ENCODE measurements around the gene KCNQ4.

The KCNQ4 gene

DNA sequence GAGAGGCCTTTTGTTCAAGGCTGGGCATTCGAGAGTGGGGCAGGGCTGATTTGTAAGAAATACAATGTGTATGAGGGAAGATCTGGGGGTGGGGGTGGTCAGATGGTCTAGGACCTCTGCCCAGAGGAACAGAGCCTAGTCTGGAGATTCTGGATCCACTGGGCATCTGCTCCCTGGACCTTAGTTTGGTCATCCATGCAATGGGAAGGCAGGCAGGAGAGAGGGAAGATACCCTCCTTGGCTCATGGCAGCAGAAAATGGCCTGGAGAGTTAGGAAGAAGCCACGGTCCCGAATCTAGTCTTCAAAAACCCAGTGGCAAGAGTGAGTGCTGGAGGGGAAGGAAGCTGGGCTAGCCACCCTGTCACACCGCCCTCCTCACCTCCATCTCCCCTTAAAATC, 39.8 kb downstream of the KCNQ4 start:
- no peak for DNase-seq

DNA sequence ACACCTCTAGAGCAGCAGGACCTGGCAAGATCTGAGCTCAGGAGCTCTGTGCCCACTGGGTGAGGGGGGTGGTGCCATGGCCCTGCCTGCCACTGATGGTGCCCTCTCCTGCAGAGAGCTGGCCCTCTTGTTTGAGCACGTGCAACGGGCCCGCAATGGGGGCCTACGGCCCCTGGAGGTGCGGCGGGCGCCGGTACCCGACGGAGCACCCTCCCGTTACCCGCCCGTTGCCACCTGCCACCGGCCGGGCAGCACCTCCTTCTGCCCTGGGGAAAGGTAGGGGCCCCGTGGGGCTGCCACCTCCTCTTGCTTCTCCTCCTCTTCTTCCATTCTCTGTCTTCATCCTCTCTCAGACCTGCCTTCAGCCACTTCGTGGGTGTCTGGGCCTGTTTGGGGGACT, 40.4 kb downstream of the KCNQ4 start:
- DNase-seq: no peak

DNA sequence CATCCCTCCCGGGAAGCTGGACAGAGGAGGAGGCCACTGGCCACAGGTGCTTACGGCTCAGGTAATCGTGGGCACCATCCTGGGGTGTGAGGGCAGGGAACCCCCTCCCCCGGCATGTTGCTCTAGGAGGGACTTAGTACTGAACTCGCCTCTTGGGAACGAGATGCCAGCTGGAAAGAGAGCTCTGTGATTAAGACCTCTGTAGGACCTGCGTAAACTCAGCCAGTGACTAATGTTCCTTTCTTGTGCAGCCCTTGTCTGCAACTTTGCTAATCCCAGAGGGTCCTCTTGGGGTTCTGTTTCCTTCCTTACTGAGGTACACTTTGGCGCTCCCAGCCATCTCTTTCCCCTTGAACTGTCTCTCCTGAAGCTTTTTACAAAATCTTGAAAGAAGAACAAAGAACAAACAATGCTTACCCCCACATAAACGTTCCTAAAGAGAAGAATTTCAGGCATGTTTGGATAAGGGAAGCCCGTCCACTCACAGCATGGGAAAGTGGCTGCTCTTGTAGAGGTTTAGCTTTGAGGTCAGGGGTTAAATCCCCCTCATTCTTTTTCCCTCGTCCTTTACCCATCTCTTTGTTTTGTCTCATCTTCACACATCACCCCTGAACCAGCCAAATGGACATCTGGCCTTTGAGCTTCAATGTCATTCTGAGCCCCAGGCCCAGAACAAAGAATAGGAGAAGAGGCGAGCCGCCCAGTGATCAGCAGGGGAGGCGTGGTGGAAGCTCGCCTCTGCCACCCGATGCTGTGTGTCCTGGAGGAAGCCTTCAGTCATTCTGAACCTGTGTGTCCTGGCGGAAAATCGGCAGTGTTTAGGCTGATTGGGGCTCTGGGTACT, 41.2 kb downstream of the KCNQ4 start:
- DNase-seq: no peak

DNA sequence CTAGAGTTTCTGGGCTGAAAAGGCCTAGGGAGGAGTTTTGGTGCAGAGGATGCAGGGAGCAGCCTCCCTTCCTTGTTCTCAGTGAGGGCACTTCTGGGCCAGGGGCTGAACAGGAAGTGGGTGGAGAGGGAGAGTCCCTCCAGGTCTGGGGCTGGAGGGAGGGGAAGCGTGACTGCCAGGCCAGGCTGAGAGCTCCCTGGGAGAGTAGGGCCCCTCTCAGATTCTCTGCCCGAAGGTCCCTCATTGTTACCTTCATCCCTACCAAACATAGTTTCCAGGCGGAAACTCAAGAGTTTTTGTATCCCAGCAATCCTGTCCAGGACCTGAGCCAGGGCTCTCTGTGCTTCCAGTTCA, 41.8 kb downstream of the KCNQ4 start:
- DNase-seq: peak; percentile 78

DNA sequence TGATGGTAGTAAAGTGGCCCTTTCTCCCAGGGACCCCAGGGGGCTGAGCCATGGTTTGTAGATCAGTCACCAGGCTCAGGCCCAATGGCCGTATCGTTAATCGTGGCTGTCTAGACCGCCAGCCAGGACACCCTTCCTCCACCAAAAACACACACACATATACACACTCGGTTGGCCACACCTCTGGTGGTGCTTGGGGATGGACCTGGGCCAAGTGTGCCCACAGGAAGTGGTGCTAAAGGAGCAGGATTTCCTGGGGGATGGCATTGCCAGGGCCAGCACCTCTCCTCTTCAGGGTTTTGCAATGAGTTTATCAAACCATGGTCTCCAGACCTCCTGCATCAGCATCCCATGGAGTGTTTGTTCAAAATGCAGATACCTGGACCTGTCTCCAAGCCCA, 42.4 kb downstream of the KCNQ4 start:
- DNase-seq: peak; percentile 96

DNA sequence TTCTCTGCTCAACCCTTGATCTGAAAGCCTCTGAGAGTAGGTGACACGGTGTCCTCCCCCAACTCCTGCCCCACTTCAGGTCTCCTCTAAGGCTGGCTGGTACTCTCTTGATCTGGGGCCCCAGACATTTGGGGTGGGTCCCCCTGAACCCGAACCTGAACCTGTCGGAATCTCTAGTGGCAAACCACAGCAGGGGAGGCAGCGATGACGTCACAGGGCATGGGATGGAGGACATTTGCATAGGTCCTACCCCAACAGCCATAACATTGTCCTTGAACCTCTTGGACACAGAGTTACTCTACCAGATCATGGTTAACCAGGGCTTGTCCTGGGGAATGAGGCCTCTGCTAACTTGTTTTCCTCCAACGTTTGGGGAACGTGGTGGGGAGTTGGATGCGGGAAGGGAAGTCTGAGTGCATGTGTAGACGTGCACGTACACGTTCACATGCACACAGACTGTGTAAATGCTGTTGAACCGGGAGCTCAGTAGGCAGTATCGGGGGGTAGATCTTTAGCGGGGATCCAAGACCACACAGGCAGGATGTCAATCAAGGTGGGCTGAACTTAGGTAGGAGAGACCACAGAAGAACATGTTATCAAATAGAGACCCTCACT, 46.2 kb downstream of the KCNQ4 start:
- DNase-seq: no peak

DNA sequence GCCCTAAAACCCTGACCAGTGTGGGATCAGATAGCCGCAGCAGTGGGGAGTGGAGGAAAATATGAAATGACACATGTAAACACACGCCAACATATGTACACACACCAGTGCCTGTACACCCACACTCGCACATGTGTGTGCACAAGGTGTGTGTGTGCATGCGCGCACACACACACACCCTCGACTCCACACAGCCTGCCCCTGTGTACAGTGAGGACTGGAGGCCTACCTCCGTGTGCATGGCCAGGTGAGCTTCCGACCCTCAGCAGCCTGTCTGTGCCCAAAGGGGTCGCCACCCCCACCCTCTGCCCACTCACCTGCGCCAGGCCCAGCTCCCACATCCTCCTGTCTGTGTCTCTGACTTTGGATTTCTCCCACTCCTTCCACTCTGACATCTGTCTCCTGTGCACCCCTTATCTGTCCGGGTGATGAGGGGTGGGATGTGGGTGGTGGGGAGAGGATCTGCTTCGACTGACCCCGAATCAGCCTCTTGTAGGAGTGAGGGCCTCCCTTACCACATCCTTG, 46.9 kb downstream of the KCNQ4 start:
- DNase-seq: no peak

DNA sequence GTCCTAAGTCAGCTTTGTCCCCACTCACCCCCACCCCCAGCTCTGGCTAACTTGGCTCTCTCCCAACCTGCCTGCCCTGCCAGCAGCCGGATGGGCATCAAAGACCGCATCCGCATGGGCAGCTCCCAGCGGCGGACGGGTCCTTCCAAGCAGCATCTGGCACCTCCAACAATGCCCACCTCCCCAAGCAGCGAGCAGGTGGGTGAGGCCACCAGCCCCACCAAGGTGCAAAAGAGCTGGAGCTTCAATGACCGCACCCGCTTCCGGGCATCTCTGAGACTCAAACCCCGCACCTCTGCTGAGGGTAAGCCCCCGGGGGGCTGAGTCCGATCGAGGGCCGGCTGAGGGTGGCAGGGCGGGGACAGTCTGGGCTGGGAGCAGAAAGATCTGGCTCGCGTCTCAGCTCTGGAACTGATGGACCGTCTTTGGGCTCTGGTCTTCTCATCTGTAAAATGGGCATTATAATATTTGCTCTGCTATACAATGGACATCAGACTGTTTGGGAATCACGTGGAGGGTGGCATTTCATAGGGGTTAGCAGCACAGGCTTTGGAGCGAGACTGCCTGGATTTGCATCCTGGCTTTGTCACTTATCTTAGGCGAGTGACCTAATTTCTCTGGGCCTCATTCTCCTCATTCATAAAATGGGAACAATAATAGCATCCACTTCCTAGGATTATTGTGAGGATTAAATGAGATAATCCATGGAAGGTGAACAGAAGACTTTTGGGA, 47.6 kb downstream of the KCNQ4 start:
- no peak for DNase-seq

DNA sequence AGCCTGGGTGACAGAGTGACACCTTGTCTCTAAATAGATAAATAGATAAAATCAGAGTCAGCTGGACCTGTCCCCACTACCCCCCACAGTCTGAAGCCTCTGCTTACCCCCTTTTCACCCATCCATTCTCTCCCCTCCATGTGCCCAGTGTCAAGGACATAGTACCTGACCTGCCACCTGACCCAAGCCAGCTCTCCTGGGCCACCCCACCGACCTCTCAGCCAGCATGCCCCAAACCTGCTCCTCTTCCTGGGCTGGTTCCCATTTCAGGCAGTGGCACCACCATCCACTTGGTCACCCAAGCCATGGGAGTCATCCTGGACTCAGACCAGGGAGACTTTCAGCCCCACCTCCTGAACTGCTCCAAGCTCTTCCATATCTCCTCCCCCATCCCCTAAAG, 50.4 kb downstream of the KCNQ4 start:
- DNase-seq: no peak

DNA sequence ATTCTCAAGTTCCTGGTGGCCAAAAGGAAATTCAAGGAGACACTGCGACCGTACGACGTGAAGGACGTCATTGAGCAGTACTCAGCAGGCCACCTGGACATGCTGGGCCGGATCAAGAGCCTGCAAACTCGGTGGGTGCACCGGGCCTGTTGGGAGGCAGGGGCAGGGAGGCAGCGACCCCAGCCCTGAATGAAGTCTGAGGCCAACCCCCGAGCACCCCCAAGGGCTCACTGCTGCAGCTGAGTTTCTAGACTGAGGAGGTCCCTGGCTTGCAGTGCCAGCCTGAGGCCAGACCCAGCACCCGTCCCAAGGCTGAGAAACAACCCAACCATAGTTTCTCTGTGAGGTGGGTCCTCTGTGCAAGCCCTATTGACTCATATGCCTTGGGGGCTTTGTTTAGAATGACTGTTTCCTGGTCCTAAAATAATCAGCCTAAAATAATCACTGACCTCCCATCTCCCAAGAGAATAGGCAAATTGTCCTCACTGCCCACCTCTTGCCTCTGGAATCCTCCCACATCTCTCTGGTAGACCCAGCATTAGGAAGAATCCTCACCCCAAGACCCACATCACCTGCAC, 51.5 kb downstream of the KCNQ4 start:
- no peak for DNase-seq

DNA sequence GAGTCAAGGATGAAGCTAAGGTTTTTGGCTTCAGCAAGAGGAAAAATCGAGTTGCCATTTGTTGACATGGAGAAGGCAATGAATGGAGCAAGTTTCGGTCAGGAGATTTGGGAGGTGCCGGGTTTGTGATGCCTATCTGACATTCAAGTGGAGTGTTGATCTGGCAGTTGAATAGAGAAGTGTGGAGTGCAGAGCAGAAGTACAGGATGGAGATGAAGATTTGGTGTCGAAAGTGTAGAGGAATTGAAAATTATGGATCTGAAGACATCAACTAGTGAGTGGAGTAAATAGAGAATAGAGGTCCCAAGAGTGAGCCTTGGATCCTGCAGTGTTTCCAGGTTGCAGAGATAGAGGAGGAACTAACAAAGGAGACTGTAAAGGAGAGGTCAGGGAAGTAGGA, 52.7 kb downstream of the KCNQ4 start:
- no peak for DNase-seq

DNA sequence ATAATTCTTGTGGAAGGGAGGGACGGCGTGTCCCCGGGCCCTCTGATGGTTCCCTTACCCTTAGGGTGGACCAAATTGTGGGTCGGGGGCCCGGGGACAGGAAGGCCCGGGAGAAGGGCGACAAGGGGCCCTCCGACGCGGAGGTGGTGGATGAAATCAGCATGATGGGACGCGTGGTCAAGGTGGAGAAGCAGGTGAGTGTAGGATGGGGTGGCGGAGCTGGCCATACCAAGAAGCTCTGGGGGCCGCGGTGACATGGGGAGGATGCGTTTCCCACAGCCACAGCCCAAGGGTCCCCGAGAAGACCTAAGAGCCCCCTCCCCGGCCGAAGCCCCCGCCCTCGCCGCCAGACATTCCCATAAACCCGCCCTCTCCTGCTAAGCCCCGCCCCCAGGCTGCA, 54.0 kb downstream of the KCNQ4 start:
- DNase-seq: no peak

DNA sequence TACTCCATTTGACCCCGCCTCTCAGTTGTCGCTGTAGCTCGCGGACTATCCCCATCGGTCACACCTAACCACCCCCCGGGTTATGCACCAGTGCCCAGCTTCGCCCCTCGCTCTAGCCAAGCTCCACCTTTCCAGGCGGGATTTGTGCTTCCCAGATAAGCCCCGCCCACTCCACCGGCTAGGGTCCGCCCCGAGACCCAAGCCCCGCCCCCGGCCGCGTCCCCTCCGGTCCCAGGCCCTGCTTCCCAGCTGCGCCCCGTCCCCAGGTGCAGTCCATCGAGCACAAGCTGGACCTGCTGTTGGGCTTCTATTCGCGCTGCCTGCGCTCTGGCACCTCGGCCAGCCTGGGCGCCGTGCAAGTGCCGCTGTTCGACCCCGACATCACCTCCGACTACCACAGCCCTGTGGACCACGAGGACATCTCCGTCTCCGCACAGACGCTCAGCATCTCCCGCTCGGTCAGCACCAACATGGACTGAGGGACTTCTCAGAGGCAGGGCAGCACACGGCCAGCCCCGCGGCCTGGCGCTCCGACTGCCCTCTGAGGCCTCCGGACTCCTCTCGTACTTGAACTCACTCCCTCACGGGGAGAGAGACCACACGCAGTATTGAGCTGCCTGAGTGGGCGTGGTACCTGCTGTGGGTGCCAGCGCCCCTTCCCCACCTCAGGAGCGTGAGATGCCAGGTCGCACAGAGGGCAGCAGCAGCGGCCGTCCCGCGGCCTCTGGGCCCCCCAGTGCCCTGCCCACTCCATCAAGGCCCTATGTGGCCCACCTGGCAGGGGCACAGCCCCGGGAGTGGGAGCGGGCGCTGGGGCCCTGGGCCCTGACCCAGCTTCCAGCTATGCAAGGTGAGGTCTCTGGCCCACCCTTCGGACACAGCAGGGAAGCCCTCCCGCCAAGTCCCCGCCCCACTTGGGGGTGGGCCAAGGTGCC, 54.7 kb downstream of the KCNQ4 start:
- no peak for DNase-seq

DNA sequence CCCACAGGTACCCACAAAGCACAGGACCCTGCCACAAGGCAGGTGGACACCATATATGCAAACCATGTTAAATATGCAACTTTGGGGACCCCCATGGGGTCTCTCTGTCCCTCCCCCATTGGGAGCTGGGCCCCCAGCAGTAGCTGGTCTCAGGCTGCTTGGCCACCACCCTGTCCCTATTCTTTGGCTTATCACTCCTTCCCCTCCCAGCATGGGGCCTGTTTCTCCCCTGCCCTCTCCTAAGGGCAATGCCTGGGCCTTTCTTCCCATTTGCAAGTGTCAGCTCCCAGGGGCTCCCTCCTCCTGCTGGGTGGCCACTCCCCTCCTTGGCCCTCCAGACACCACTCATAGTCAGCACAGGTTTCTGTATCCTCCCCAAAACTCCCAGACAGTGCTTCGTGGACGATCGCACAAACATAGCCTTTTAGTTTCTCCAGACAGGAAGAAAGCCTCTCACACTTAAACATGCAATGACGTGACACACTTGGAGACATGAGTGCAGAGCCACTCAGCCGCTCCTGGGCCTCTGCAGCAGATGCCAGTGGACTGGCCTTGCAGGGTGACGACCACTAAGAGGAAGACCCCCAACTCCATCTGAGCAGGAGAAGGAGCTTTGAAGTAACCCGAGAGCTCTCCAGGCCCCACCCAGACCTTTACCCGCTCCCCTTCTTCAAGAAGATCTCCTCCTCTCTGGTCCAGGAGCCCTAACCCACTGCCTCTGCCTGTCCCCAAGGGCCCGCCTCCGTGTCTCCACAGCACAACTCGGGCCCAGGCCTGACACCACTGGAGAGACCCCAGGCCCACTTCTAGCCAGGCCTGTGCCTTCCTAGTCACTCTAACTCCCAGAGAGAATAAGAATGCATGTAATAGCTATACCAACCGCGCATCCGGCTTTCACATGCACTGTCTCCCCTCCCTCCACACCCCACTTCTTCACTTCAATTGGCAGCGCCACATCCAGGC, 55.7 kb downstream of the KCNQ4 start:
- no peak for DNase-seq

DNA sequence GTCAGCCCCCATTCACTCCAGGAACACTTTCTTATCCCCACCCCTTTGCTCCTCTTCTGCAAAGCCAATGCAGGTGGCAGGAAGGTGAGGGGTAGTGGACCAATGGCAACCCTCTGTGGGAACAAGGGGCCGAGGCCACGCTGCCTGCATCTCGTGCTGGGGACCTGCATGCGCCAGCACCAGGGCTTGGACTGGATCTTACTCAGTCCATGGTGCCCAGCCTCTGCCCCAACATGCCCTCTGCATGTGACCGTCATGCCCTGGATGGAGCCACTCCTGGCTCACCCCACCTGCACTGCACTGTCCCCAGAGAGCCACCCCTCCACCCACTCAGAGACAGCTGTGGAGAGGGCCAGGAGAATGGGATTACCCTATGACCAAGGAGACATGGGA, 56.4 kb downstream of the KCNQ4 start:
- DNase-seq: no peak

DNA sequence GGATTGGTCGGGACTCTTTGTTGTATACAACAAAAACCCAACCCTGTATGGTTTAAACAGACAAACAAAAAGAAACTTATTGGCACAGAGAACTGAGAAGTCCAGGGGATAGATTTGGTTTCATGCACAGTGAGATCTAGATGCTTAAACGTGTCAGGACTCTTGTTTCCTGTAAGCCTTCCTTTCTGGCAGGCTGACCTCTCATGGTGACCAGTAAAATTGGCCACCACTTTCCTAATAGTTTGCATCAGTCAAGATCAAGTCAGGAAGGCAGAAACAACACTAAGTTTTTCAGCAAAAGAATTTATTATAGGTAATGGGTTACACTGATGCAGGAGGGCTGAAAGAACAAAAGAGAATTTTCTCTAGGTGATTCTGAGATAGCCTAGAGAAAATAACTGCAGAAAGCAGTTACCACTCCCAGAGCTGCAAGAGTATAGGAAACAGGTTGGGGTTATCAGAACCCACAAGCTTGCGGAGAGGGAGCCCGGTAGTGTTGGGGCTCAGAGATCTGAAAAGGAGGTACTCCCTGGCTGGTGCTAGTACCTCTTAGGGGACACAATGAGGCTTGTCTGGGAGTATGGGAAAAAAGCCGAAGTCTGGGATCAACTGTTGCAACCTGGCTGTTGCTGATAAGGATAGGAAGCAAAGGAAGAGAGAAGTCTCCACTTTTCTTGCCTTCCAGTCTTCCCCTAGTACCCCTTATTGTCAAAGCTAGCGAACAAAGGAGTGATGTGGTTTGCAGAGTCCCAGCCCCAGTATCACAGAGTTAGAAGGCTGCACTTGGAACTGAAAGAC, 57.1 kb downstream of the KCNQ4 start:
- no peak for DNase-seq

DNA sequence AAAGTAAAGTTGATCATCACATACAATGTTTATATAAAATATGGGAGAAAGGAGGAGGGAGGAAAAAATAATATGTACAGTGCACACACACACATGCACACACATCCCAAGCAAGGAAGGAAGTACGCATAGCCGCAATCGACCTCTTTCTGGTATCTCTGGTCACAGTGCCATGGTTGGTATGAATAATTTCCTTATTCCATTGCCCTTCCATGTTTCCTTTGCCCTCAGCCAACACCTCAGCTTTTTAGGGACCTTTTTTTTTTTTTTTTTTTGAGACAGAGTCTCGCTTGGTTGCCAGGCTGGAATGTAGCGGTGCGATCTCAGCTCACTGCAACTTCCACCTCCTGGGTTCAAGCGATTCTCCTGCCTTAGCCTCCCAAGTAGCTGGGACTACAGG, 58.0 kb downstream of the KCNQ4 start:
- DNase-seq: no peak

DNA sequence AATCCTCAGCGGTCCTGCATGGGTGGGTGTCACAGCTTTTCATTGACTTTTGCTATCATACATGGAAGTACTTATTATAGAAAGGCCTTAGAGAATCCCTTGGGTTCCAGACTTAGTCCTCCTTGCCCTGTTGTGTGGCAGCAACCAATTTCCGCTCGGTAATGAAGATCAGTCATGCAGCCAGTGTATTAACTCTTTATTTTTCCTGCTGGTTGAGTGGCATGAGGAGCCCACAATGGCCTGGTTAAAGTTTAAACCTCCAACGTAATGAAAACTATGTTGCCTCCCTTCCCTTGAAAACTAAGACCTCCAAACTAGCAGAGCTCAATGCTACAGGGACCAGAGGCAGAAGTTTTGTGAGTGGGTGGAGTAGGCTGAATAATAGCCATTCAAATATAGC, 58.6 kb downstream of the KCNQ4 start:
- DNase-seq: no peak

DNA sequence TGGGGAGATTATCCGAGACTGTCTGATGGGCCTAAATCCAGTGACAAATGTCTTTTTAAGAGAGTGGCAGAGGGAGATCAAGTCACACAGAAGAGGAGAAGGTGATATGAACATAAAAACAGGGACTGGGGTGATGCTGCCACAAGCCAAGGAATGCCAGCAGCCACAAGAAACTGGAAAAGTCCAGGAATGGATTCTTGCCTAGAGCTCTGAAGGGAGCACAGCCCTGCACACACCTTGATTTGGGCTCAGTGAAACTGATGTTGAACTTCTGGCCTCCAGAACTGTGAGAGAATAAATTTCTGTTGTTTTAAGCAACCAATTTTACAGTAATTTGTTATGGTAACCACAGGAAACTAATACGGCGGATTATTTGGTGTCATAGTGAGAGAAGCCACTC, 59.1 kb downstream of the KCNQ4 start:
- DNase-seq: no peak

DNA sequence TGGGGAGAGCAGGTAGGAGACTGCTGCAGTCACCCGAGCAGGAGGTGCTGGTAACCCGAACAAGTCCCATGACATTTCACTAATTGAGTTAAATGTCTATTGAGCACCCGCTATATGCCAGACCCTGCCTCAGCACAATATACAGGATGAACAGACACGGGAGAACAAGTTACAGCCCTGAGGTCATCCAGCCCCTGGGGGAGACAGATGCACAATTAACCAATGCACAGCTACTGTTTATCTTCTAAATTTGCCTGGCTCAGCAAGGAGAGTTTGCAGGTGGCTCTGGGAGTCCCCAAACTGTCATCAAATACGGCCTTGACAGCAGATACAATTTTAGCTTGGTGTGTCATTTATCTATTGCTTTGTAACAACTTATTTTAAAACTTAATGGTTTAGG, 60.5 kb downstream of the KCNQ4 start:
- no peak for DNase-seq

All from NCI-H2029 treated with DMSO at 0.1 percent for 48 hours (cell line).